ENCODE measurements around the gene RNF135.

The RNF135 gene

DNA sequence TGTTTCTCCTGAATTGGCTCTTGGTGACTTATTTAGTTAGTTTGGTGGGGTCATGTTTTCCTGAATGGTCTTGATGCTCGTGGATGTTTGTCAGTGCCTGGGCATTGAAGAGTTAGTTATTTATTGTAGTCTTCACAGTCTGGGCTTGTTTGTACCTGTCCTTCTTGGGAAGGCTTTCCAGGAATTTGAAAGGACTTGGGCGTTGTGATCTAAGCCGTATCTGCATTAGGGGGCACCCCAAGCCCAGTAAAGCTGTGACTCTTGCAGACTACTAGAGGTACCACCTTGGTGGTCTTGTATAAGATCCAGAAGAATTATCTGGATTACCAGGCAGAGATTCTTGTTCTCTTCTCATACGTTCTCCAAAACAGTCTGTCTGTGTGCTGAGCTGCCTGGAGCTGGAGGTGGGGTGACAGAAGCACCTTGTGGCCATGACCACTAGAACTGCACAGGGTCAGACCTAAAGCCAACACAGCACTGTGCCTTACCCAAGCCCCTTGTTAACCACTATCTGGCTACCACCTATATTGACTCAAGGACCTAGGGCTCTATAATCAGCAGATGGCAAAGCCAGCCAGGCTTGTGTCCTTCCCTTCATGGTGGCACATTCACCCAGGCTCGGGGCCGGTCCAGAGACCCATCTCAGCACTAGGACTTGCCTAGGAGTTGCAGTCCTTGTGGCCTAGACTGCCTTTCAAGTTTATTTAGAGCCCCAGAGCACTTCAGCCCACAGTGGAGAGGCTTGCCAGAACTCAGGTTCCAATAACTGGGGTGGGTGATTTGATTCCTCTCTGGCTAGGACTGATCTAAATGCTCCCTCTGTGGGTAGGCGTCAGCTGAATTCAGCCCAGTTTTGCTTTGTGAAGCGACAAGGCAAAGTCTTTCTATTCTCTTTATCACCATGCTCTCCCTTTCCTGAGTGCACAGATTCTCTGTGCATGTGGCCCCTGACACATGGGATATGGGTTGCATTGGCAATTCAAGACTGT, 11.0 kb downstream of the RNF135 start:
- no peak overlapping the region for H3K27ac ChIP-seq
- TF ChIP-seq, protein P1, sequence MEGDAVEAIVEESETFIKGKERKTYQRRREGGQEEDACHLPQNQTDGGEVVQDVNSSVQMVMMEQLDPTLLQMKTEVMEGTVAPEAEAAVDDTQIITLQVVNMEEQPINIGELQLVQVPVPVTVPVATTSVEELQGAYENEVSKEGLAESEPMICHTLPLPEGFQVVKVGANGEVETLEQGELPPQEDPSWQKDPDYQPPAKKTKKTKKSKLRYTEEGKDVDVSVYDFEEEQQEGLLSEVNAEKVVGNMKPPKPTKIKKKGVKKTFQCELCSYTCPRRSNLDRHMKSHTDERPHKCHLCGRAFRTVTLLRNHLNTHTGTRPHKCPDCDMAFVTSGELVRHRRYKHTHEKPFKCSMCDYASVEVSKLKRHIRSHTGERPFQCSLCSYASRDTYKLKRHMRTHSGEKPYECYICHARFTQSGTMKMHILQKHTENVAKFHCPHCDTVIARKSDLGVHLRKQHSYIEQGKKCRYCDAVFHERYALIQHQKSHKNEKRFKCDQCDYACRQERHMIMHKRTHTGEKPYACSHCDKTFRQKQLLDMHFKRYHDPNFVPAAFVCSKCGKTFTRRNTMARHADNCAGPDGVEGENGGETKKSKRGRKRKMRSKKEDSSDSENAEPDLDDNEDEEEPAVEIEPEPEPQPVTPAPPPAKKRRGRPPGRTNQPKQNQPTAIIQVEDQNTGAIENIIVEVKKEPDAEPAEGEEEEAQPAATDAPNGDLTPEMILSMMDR (conservative IDR thresholded peaks at IDR 0.05) = no peak

DNA sequence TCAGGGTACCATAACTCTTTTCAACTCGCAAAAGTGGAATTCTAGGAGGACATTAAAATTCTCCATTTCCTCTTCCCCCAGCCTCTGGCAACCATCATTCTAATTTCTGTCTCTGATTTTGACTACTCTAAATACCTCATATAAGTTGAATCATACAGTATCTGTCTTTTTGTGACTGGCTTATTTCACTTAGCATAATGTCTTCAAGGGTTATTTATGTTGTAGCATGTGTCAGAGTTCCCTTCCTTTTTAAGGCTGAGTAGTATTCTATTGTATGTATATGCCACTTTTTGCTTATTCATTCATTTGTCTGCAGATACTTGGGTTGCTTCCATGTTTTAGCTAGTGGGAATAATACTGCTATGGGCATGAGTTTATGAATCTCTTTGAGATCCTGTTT, 12.0 kb downstream of the RNF135 start:
- TF ChIP-seq, protein P1 (conservative IDR thresholded peaks at IDR 0.05) = no peak
- H3K27ac ChIP-seq = no peak overlapping the region

DNA sequence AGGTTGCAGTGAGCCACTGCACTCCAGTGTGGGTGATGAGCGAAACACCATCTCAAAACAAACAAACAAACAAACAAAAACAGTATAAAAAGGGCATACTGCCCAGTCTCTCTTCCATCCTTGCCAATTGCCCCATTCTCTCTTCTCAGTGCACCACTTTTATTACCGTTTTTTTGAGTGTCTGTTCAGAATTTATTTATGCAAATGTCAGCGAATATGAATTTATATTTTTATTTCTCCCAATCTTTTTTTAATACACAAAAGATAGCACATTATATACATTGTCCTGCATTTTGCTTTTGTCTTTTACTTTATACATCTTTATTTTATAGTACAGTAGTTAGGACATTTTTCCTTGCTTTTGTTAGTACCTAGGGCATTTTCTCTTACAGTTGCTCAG, 19.6 kb downstream of the RNF135 start:
- TF ChIP-seq, protein P1 (conservative IDR thresholded peaks at IDR 0.05) = no peak
- no peak overlapping the region for H3K27ac ChIP-seq

DNA sequence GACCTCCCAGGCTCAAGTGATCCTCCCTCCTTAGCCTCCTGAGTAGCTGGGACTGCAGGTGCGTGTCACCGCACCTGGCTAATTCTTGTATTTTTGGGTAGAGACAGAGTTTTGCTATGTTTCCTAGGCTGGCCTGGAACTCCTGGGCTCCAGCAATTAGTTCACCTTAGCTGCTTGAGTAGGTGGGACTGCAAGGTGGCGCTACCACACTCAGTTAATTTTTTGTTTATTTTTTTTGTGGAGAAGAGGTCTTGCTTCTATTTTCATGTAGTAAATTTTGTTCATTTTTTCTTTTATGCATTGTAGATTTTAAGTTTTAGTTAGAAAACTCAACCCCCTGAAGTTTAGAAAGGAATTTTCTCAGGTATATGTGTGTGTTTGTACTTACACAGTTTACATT, 21.7 kb downstream of the RNF135 start:
- H3K27ac ChIP-seq = no peak overlapping the region
- TF ChIP-seq, protein P1 (conservative IDR thresholded peaks at IDR 0.05) = no peak

DNA sequence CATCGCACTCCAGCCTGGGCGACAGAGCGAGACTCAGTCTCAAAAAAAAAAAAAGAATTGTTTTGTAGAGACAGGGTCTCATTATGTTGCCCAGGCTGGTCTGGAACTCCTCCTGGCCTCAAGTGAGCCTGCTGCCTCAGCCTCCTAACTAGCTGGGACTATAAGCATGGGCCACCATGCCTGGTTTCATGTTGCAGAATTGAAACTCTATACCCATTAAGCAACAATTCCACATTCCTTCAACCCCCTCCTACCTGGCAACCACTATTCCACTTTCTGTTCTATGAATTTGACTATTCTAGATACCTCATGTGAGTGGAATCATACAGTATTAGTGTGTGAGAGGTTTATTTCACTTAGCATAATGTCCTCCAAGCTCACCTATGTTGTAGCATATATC, 24.5 kb downstream of the RNF135 start:
- TF ChIP-seq, protein P1 (conservative IDR thresholded peaks at IDR 0.05) = no peak

DNA sequence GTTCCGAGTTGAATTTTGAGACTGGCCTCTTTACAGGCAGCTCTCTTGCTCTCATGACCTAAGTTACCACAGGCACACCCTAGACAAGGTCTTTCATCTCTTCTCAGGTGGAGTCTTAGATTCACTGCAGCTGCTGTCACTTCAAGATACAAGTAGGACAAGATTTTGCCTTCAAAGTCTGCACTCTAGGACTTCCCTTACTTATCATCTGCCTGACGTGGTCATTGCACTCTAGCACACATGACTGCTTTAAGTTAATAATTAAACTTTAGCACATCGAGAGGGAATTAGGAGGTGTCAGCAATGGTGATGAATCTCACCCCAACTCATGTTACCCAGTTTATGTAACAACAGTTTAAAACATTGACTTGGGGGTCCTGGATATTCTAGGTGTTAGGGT, 25.6 kb downstream of the RNF135 start:
- H3K27ac ChIP-seq = no peak overlapping the region
- TF ChIP-seq, protein P1 (conservative IDR thresholded peaks at IDR 0.05) = no peak

More for the DNA sequence above, 24.5 kb downstream of the RNF135 start:
- H3K27ac ChIP-seq = no peak overlapping the region

DNA sequence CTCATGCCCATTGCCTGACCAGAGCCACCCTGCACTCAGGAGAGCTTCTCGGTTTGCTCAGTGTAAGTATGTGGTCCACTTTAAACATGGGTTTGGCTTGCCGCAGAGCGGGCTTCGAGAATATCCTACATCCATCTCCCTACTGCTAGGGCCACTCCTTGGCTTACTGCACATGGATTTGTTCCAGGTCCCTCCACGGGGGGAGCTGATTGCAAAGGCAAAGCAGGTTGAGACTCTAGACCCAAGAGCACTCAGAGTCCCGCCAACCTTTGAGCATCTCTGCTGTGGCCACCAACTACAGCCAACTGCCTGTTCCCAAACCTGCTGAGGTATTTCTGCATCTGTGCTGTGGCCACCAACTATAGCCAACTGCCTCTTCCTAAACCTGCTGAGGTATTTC, 26.4 kb downstream of the RNF135 start:
- TF ChIP-seq, protein P1 (conservative IDR thresholded peaks at IDR 0.05) = no peak
- no peak overlapping the region for H3K27ac ChIP-seq
